Endodermal cell (in vitro differentiated cells): ENCODE results near the gene SLC31A1. TPM values are rescaled to one million over a fixed set of nuclear protein-coding genes. Genes with fewer than 3 reads are reported as not detected.
"Not testable (repeated sequence)": the region's sequence is repeated elsewhere in the genome, so short reads cannot be mapped to it uniquely, and the experiment has no call there.

Experiments used
- DNase-seq: peaks from one replicate; pipeline ENCODE4 v3.0.0-alpha.2; 2017
- H3K27ac ChIP-seq: 2 replicates; pipeline ENCODE4 v1.5.1; 2013; ENCODE audit warnings: mild to moderate bottlenecking, low read depth, low read length, moderate library complexity
- H3K27me3 ChIP-seq: 2 replicates; pipeline ENCODE4 v1.6.1; 2013; ENCODE audit warnings: mild to moderate bottlenecking, low read length, moderate library complexity; ENCODE audit not compliant: insufficient read depth, control insufficient read depth, poor library complexity, severe bottlenecking
- H3K36me3 ChIP-seq: 2 replicates; pipeline ENCODE4 v1.7.0; 2013; ENCODE audit warnings: mild to moderate bottlenecking, low read length, moderate library complexity; ENCODE audit not compliant: control insufficient read depth, insufficient read depth
- H3K4me1 ChIP-seq: one replicate; pipeline ENCODE4 v1.7.0; 2013; ENCODE audit warnings: low read length; ENCODE audit not compliant: control insufficient read depth, insufficient read depth
- H3K4me3 ChIP-seq: 2 replicates; pipeline ENCODE4 v1.5.1; 2013; ENCODE audit warnings: mild to moderate bottlenecking, low read length, moderate library complexity
- H3K9ac ChIP-seq: 2 replicates; pipeline ENCODE4 v1.6.1; 2013; ENCODE audit warnings: mild to moderate bottlenecking, low read length, moderate library complexity; ENCODE audit not compliant: poor library complexity, severe bottlenecking; ENCODE audit errors: extremely low read depth
- H3K9me3 ChIP-seq: 2 replicates; pipeline ENCODE4 v1.6.1; 2013; ENCODE audit warnings: mild to moderate bottlenecking, low read length, moderate library complexity; ENCODE audit not compliant: control insufficient read depth
- H3K27ac Mint-ChIP-seq: 2 replicates; pipeline ENCODE4 v1.8.0; 2020; ENCODE audit warnings: mixed read lengths
- H3K27me3 Mint-ChIP-seq: 2 replicates; pipeline ENCODE4 v1.8.0; 2021; ENCODE audit warnings: mild to moderate bottlenecking, mixed read lengths; ENCODE audit not compliant: insufficient read depth
- H3K36me3 Mint-ChIP-seq: 2 replicates; pipeline ENCODE4 v1.8.0; 2020; ENCODE audit warnings: low read depth, mixed read lengths
- H3K4me1 Mint-ChIP-seq: 2 replicates; pipeline ENCODE4 v1.8.0; 2020; ENCODE audit warnings: mixed read lengths
- H3K4me3 Mint-ChIP-seq: 2 replicates; pipeline ENCODE4 v1.8.0; 2020; ENCODE audit warnings: mild to moderate bottlenecking, moderate library complexity, mixed read lengths
- H3K9me3 Mint-ChIP-seq: 2 replicates; pipeline ENCODE4 v1.8.0; 2020; ENCODE audit warnings: mild to moderate bottlenecking, mixed read lengths
- CTCF ChIP-seq: fragments of 200-600 bp; sonication (generic); conservative IDR thresholded peaks from 2 replicates; pipeline ENCODE4 v1.5.0; 2021; ENCODE audit warnings: antibody characterized with exemption, mild to moderate bottlenecking
- WGBS, 2 experiments: methylation state at CpG; one replicate each; pipeline versions ENCODE4 v1.1.5 to v1.1.7; 2013; ENCODE audit warnings: missing lambda C conversion rate in 2 of 2, mixed read lengths in 1 of 2; ENCODE audit not compliant: insufficient coverage in 1 of 2, insufficient read length in 1 of 2; 5-methylcytosine and 5-hydroxymethylcytosine counted together
- total RNA-seq, 2 donors: library from RNA; stranded (reverse); fragmentation: NEBNext Ultra II Directional in 1 of 2; extraction: Animal tissue kit (Norgen Biotek cat#: 25700) in 1 of 2; gene quantifications; 2 replicates in 1 of 2; 3 replicates in 1 of 2; pipeline ENCODE4 v1.2.1, GENCODE V29; 2021

Gene SLC31A1
- total RNA-seq, 2 donors from 2014 or later = 29.1 to 32.4 TPM

GRCh38 chr9:113231701-113232100 lies 10.4 kb downstream of the SLC31A1 start:
- Histone ChIP-seq H3K4me3 (no peak overlapping the region), H3K36me3 (no peaks in the 10 kb centered on the region), H3K27me3 (no peaks in the 10 kb centered on the region), H3K9me3 (no peaks in the 10 kb centered on the region), H3K4me1 (no peaks in the 10 kb centered on the region), H3K9ac (no peak overlapping the region), H3K27ac (no peak overlapping the region)
- Mint-ChIP-seq H3K27ac (no peak overlapping the region), H3K4me3 (no peak overlapping the region), H3K36me3 (no peaks in the 10 kb centered on the region), H3K4me1 (no peaks in the 10 kb centered on the region), H3K27me3 (no peaks in the 10 kb centered on the region), H3K9me3 (no peaks in the 10 kb centered on the region)
- WGBS, 2 experiments = 100% methylated on average over 2 of the region's 2 CpGs
- DNase-seq = no peak
- TF ChIP-seq CTCF = no peak

- 94 to 96% methylated on average over 9 to 10 of the region's 10 CpGs for WGBS, 2 experiments
- H3K4me1 ChIP-seq, H3K27ac Mint-ChIP-seq: not testable (repeated sequence)
These were observed 14.4 kb downstream of the SLC31A1 start for GRCh38 chr9:113235701-113236255.

GRCh38 chr9:113237026-113237425 lies 15.7 kb downstream of the SLC31A1 start:
- DNase-seq = no peak
- Mint-ChIP-seq H3K9me3 (no peaks in the 10 kb centered on the region), H3K36me3 (no peaks in the 10 kb centered on the region), H3K4me1 (no peaks in the 10 kb centered on the region), H3K27ac (no peak overlapping the region), H3K4me3 (no peak overlapping the region), H3K27me3 (no peaks in the 10 kb centered on the region)
- no peaks in the 10 kb centered on the region for H3K36me3 ChIP-seq
- no peak for TF ChIP-seq CTCF
- H3K27ac ChIP-seq = no peak overlapping the region
- WGBS, 2 experiments = 94 to 95% methylated on average over 4 of the region's 4 CpGs
- H3K4me1 ChIP-seq = no peaks in the 10 kb centered on the region
- no peaks in the 10 kb centered on the region for H3K27me3 ChIP-seq
- H3K9me3 ChIP-seq = no peaks in the 10 kb centered on the region
- H3K9ac ChIP-seq = no peak overlapping the region
- H3K4me3 ChIP-seq = no peak overlapping the region

More at GRCh38 chr9:113235701-113236255, 14.4 kb downstream of the SLC31A1 start:
- H3K4me3 Mint-ChIP-seq, H3K27ac ChIP-seq, H3K4me3 ChIP-seq, H3K36me3 ChIP-seq, H3K27me3 Mint-ChIP-seq, H3K27me3 ChIP-seq, H3K9me3 Mint-ChIP-seq, H3K4me1 Mint-ChIP-seq, H3K9me3 ChIP-seq, DNase-seq, H3K36me3 Mint-ChIP-seq, H3K9ac ChIP-seq: not testable (repeated sequence)
